ENCODE results near the gene NEFH. TPM values are rescaled to one million over a fixed set of nuclear protein-coding genes. Genes with fewer than 3 reads are reported as not detected.

The NEFH gene
- total RNA-seq, 2 experiments from 2014 or later, result not detected

DNA sequence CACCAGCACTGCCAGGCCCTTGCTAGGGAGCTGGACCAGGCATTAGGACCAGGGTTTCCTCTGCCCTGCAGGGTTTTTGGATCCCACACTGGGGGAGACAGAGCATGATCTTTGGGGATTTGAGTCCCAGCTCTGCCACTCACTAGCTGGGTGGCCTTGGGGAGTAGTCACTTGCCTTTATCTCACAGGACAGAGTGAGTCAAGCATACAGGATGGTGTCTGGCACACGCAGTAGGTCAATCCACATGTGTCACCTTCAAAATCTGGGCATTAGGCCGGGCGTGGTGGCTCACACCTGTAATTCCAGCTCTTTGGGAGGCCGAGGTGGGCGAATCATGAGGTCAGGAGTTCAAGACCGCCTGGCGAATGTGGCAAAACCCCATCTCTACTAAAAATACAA is 2.7 kb downstream of the NEFH start:
- BruUV-seq (replicated peaks), result no TSS peak
- POLR2A ChIA-PET, result no interaction called here
- Histone ChIP-seq H3K9me3 (ENCODE audit: low read length) (no peaks in the 10 kb centered on the region), H3K9me2 (ENCODE audit: insufficient read depth, low read length) (no peaks in the 10 kb centered on the region), H3K27ac (ENCODE audit: low read depth, low read length, poor library complexity, severe bottlenecking) (no peak overlapping the region), H3K36me3 (ENCODE audit: insufficient read depth, low read length) (no peaks in the 10 kb centered on the region), H3K79me2 (ENCODE audit: insufficient read depth, low read depth, low read length) (no peaks in the 10 kb centered on the region), H3K4me2 (ENCODE audit: low read length) (no peak overlapping the region), H3K4me3 (ENCODE audit: low read depth, low read length, poor library complexity, severe bottlenecking) (no peak overlapping the region), H3K4me1 (ENCODE audit: insufficient read depth, low read length, poor library complexity, severe bottlenecking) (no peaks in the 10 kb centered on the region), H4K20me1 (ENCODE audit: insufficient read depth, low read length) (no peaks in the 10 kb centered on the region), H2AFZ (ENCODE audit: low read length) (no peak overlapping the region)
- intact Hi-C loops (cut with micrococcal nuclease; ENCODE audit: unreplicated experiment), result no loop called here
- no peak for TF ChIP-seq EZH2phosphoT487 (IDR thresholded peaks at IDR 0.05; ENCODE audit: borderline replicate concordance, low read depth, low read length)
- TF ChIP-seq, protein P1, sequence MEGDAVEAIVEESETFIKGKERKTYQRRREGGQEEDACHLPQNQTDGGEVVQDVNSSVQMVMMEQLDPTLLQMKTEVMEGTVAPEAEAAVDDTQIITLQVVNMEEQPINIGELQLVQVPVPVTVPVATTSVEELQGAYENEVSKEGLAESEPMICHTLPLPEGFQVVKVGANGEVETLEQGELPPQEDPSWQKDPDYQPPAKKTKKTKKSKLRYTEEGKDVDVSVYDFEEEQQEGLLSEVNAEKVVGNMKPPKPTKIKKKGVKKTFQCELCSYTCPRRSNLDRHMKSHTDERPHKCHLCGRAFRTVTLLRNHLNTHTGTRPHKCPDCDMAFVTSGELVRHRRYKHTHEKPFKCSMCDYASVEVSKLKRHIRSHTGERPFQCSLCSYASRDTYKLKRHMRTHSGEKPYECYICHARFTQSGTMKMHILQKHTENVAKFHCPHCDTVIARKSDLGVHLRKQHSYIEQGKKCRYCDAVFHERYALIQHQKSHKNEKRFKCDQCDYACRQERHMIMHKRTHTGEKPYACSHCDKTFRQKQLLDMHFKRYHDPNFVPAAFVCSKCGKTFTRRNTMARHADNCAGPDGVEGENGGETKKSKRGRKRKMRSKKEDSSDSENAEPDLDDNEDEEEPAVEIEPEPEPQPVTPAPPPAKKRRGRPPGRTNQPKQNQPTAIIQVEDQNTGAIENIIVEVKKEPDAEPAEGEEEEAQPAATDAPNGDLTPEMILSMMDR (conservative IDR thresholded peaks at IDR 0.05; ENCODE audit: low read length), result no peak
- CTCF ChIA-PET (ENCODE audit: unreplicated experiment), result no interaction called here
- no peak for DNase-seq (ENCODE audit: low spot score)

DNA sequence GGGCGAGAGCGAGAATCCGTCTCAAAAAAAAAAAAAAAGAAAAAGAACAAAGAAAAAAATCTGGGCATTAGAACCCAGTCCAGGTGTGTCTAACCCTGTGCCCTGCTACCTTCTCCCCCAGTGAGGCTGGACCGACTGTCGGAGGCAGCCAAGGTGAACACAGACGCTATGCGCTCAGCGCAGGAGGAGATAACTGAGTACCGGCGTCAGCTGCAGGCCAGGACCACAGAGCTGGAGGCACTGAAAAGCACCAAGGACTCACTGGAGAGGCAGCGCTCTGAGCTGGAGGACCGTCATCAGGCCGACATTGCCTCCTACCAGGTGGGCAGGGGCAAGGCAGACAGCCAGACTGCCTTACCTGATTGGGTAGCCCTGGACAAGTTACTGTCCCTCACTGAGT is 3.2 kb downstream of the NEFH start:
- intact Hi-C loops (cut with micrococcal nuclease; ENCODE audit: unreplicated experiment), result no loop called here
- no peak for DNase-seq (ENCODE audit: low spot score)
- no peak overlapping the region for H3K4me3 ChIP-seq (ENCODE audit: low read depth, low read length, poor library complexity, severe bottlenecking)
- no TSS peak for BruUV-seq (replicated peaks)
- H3K27ac ChIP-seq (ENCODE audit: low read depth, low read length, poor library complexity, severe bottlenecking), result no peak overlapping the region
- no peaks in the 10 kb centered on the region for H3K9me2 ChIP-seq (ENCODE audit: insufficient read depth, low read length)
- no peaks in the 10 kb centered on the region for H4K20me1 ChIP-seq (ENCODE audit: insufficient read depth, low read length)
- CTCF ChIA-PET (ENCODE audit: unreplicated experiment), result no interaction called here
- POLR2A ChIA-PET, result no interaction called here
- no peaks in the 10 kb centered on the region for H3K36me3 ChIP-seq (ENCODE audit: insufficient read depth, low read length)
- TF ChIP-seq EZH2phosphoT487 (IDR thresholded peaks at IDR 0.05; ENCODE audit: borderline replicate concordance, low read depth, low read length), result no peak
- TF ChIP-seq, protein P1 (conservative IDR thresholded peaks at IDR 0.05; ENCODE audit: low read length), result no peak
- no peak overlapping the region for H2AFZ ChIP-seq (ENCODE audit: low read length)
- no peaks in the 10 kb centered on the region for H3K4me1 ChIP-seq (ENCODE audit: insufficient read depth, low read length, poor library complexity, severe bottlenecking)
- H3K79me2 ChIP-seq (ENCODE audit: insufficient read depth, low read depth, low read length), result no peaks in the 10 kb centered on the region
- no peaks in the 10 kb centered on the region for H3K9me3 ChIP-seq (ENCODE audit: low read length)
- H3K4me2 ChIP-seq (ENCODE audit: low read length), result no peak overlapping the region

DNA sequence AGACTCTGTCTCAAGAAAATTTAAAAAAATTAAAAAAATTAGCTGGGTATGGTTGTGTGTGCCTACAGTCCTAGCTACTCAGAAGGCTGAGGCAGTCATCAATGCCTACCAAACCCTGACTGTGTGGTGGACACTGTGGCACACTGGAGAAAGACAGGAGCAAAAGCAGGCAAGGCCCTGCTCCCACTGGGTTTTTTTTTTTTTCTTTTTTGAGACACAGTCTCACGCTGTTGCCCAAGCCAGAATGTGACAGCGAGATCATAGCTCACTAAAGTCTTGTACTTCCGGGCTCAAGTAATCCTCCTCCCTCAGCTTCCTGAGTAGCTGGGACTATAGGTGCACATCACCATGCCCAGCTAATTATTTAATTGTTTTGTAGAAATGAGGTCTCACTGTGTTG is 4.6 kb downstream of the NEFH start:
- Histone ChIP-seq H3K4me2 (ENCODE audit: low read length) (no peak overlapping the region), H3K9me2 (ENCODE audit: insufficient read depth, low read length) (no peaks in the 10 kb centered on the region), H3K27ac (ENCODE audit: low read depth, low read length, poor library complexity, severe bottlenecking) (no peak overlapping the region), H3K4me3 (ENCODE audit: low read depth, low read length, poor library complexity, severe bottlenecking) (no peak overlapping the region), H2AFZ (ENCODE audit: low read length) (no peak overlapping the region), H3K36me3 (ENCODE audit: insufficient read depth, low read length) (no peaks in the 10 kb centered on the region), H4K20me1 (ENCODE audit: insufficient read depth, low read length) (no peaks in the 10 kb centered on the region), H3K4me1 (ENCODE audit: insufficient read depth, low read length, poor library complexity, severe bottlenecking) (no peaks in the 10 kb centered on the region), H3K79me2 (ENCODE audit: insufficient read depth, low read depth, low read length) (no peaks in the 10 kb centered on the region), H3K9me3 (ENCODE audit: low read length) (no peaks in the 10 kb centered on the region)
- TF ChIP-seq, protein P1 (conservative IDR thresholded peaks at IDR 0.05; ENCODE audit: low read length), result no peak
- TF ChIP-seq EZH2phosphoT487 (IDR thresholded peaks at IDR 0.05; ENCODE audit: borderline replicate concordance, low read depth, low read length), result no peak
- no TSS peak for BruUV-seq (replicated peaks)
- POLR2A ChIA-PET, result interaction anchor here (0.7 kb wide), 1 partner anchor 112 kb away, joined by 3 read pairs; no protein-coding TSS in a partner anchor
- intact Hi-C loops (cut with micrococcal nuclease; ENCODE audit: unreplicated experiment), result no loop called here
- CTCF ChIA-PET (ENCODE audit: unreplicated experiment), result no interaction called here
- DNase-seq (ENCODE audit: low spot score), result no peak
